HepG2 (cell line): ENCODE data around the gene VILL. TPM values are rescaled to one million over a fixed set of nuclear protein-coding genes. Genes with fewer than 3 reads are reported as not detected.

Experiments
- ATAC-seq: fragments of 200-7000 bp; cut with Tn5 transposase; 3 replicates; pipeline ENCODE4 v1.9.1; 2020; ENCODE audit warnings: mild to moderate bottlenecking, moderate library complexity
- BruUV-seq: library from RNA; stranded (reverse); fragments of 400-500 nt; replicated peaks from 2 replicates; lab custom pipeline; 2021; lab: Mats Ljungman, UMichigan
- CTCF ChIA-PET: fragments of 300-600 bp; formaldehyde crosslinking; extraction: SDS; loops from one replicate; lab custom pipeline; 2021; ENCODE audit warnings: low total read pairs, inconsistent platforms, low intra/inter-chr PET ratio; lab: Yijun Ruan, JAX
- POLR2A ChIA-PET: fragments of 350-600 bp; sonication (Branson Sonifier 250); formaldehyde crosslinking; loops from one replicate; lab custom pipeline; 2020; ENCODE audit warnings: antibody characterized with exemption, inconsistent platforms; lab: Yijun Ruan, JAX
- DNase-seq: peaks from one replicate; pipeline ENCODE4 v3.0.0-alpha.2; 2015; ENCODE audit warnings: low spot score
- FAIRE-seq: peaks from 3 replicates; lab custom pipeline; 2011; peaks lifted over from hg19 to GRCh38; lab: Jason Lieb, UNC
- H2AFZ ChIP-seq: one replicate; pipeline ENCODE4 v1.6.1; 2011; ENCODE audit warnings: low read length, inconsistent platforms
- H3K27ac ChIP-seq: fragments of 300-600 bp; 3 replicates; pipeline ENCODE4 v1.8.0; 2011; ENCODE audit warnings: mixed run types, mild to moderate bottlenecking, mixed read lengths, low read length, inconsistent platforms; ENCODE audit not compliant: insufficient read depth; ENCODE audit errors: extremely low read length
- H3K27me3 ChIP-seq, 2 experiments: fragments of 200-600 bp in 1 of 2; 2 replicates in 1 of 2; 3 replicates in 1 of 2; pipeline versions ENCODE4 v1.6.0 to v1.8.0; 2011; ENCODE audit warnings: low read length in 2 of 2, mild to moderate bottlenecking in 2 of 2, moderate library complexity in 2 of 2, inconsistent platforms in 1 of 2; ENCODE audit not compliant: insufficient read depth in 2 of 2, control insufficient read depth in 1 of 2
- H3K36me3 ChIP-seq, 2 experiments: fragments of 200-600 bp in 1 of 2; replicated peaks in 1 of 2; 2 replicates in 1 of 2; 3 replicates in 1 of 2; pipeline versions ENCODE4 v1.5.1 to v1.8.0; 2011; ENCODE audit warnings: low read length in 2 of 2, inconsistent platforms in 1 of 2; ENCODE audit not compliant: insufficient read depth in 2 of 2, control insufficient read depth in 1 of 2
- H3K4me1 ChIP-seq: 2 replicates; pipeline ENCODE4 v1.5.1; 2012; ENCODE audit warnings: low read length, inconsistent platforms; ENCODE audit not compliant: insufficient read depth
- H3K4me2 ChIP-seq: 2 replicates; pipeline ENCODE4 v1.6.0; 2011; ENCODE audit warnings: low read depth, low read length, inconsistent platforms
- H3K4me3 ChIP-seq, 3 experiments: fragments of 200-600 bp in 1 of 3; sonication (generic), shearing (Covaris generic) in 1 of 3; replicated peaks in 1 of 3; 2 replicates each; pipeline ENCODE4 v1.5.1; 2011 to 2016; ENCODE audit warnings: low read length in 3 of 3, inconsistent platforms in 2 of 3, low read depth in 2 of 3, mild to moderate bottlenecking in 2 of 3, control low read depth in 1 of 3, mixed read lengths in 1 of 3; ENCODE audit not compliant: insufficient read depth in 1 of 3
- H3K79me2 ChIP-seq: one replicate; pipeline ENCODE4 v1.6.1; 2011; ENCODE audit warnings: low read length, inconsistent platforms; ENCODE audit not compliant: insufficient read depth
- H3K9ac ChIP-seq: 2 replicates; pipeline ENCODE4 v1.6.0; 2011; ENCODE audit warnings: mild to moderate bottlenecking, low read depth, low read length, inconsistent platforms; ENCODE audit not compliant: insufficient read depth
- H3K9me3 ChIP-seq: 2 replicates; pipeline ENCODE4 v1.5.1; 2012; ENCODE audit warnings: mild to moderate bottlenecking, low read length
- H4K20me1 ChIP-seq: 2 replicates; pipeline ENCODE4 v1.6.0; 2011; ENCODE audit warnings: inconsistent platforms, mild to moderate bottlenecking, low read length, moderate library complexity; ENCODE audit not compliant: insufficient read depth
- ETV5 ChIP-seq: IDR thresholded peaks from 2 replicates; pipeline ENCODE4 v1.6.1; 2018; ENCODE audit warnings: missing biosample characterization, missing genetic modification reagents, inconsistent platforms, borderline replicate concordance
- HMG20A ChIP-seq: IDR thresholded peaks from 2 replicates; pipeline ENCODE4 v1.6.1; 2016; ENCODE audit warnings: borderline replicate concordance
- KDM3A ChIP-seq: IDR thresholded peaks from 2 replicates; pipeline ENCODE4 v1.6.1; 2018; ENCODE audit warnings: low read depth, missing compliant biosample characterization
- MYNN ChIP-seq: sonication (generic); formaldehyde crosslinking; IDR thresholded peaks from 2 replicates; pipeline ENCODE4 v1.4.0; 2020; ENCODE audit warnings: mild to moderate bottlenecking, low read depth, missing genetic modification reagents
- SP5 ChIP-seq: IDR thresholded peaks from 2 replicates; pipeline ENCODE4 v1.6.1; 2016; ENCODE audit warnings: low read depth, borderline replicate concordance
- SRF ChIP-seq: IDR thresholded peaks from 2 replicates; pipeline ENCODE4 v1.6.1; 2011; ENCODE audit warnings: mild to moderate bottlenecking, low read depth, low read length, moderate library complexity
- ZNF879 ChIP-seq: sonication (generic); formaldehyde crosslinking; IDR thresholded peaks from 2 replicates; pipeline ENCODE4 v1.8.1; 2023; ENCODE audit warnings: missing genetic modification reagents
- WGBS: methylation state at CpG from one replicate; pipeline ENCODE4 v1.1.6; 2017; ENCODE audit warnings: low lambda C conversion rate; 5-methylcytosine and 5-hydroxymethylcytosine counted together
- in situ Hi-C: cut with HindIII; loops from 2 replicates; pipeline ENCODE4 v1.10.0; 2017; ENCODE audit warnings: low pct_unique_long_range_greater_than_20kb; ENCODE audit not compliant: extremely low pct_ligation_motif_present
- intact Hi-C: fragments of 100-400 bp; cut with micrococcal nuclease; formaldehyde crosslinking; loops from one replicate; pipeline ENCODE4 v1.10.0; 2022; ENCODE audit not compliant: unreplicated experiment
- polyA plus RNA-seq, 8 experiments: library from polyadenylated mRNA; depleted of rRNA in 3 of 8; stranded (reverse) in 7 of 8; unstranded in 1 of 8; fragments of >200 nt; fragmentation: Illumina TruSeq in 4 of 8; extraction: Trizol in 4 of 8; gene quantifications; 2 replicates each; pipeline versions ENCODE4 v1.2.1 to v1.2.3, GENCODE V29; 2011 to 2016; ENCODE audit warnings: low read depth in 4 of 8, missing spikeins in 1 of 8, mixed read lengths in 1 of 8; ENCODE audit not compliant: insufficient read depth in 1 of 8
- total RNA-seq, 5 experiments: library from RNA; depleted of rRNA; stranded (reverse); fragments of >200 nt; fragmentation: Illumina TruSeq; extraction: Trizol; gene quantifications; 2 replicates each; pipeline ENCODE4 v1.2.3, GENCODE V29; 2016; ENCODE audit warnings: low read depth in 1 of 5
- TF ChIP-seq, protein P1 (sequence below): sonication (generic); formaldehyde crosslinking; IDR thresholded peaks from 2 replicates; pipeline ENCODE4 v1.4.0; 2020; ENCODE audit warnings: missing genetic modification reagents, borderline replicate concordance
- TF ChIP-seq, protein P2 (sequence below): sonication (generic); formaldehyde crosslinking; IDR thresholded peaks from 2 replicates; pipeline ENCODE4 v1.4.0; 2020; ENCODE audit warnings: missing genetic modification reagents
- TF ChIP-seq, protein P3 (sequence below): sonication (generic); formaldehyde crosslinking; IDR thresholded peaks from 2 replicates; pipeline ENCODE4 v1.8.0; 2022; ENCODE audit warnings: missing genetic modification reagents, mild to moderate bottlenecking, borderline replicate concordance
- TF ChIP-seq, protein P4 (sequence below): sonication (generic); formaldehyde crosslinking; IDR thresholded peaks from 2 replicates; pipeline ENCODE4 v1.9.0; 2022; ENCODE audit warnings: missing genetic modification reagents, mild to moderate bottlenecking, borderline replicate concordance
- TF ChIP-seq, protein P5 (sequence below): sonication (generic); formaldehyde crosslinking; IDR thresholded peaks from 2 replicates; pipeline ENCODE4 v1.4.0; 2020; ENCODE audit warnings: low read depth, missing genetic modification reagents

Gene VILL
- total and polyA plus RNA-seq, 2 of the 13 experiments (the other 11 are each of a cell fraction or from before 2014, with no cell fraction given) = 3.2 to 5.3 TPM

DNA sequence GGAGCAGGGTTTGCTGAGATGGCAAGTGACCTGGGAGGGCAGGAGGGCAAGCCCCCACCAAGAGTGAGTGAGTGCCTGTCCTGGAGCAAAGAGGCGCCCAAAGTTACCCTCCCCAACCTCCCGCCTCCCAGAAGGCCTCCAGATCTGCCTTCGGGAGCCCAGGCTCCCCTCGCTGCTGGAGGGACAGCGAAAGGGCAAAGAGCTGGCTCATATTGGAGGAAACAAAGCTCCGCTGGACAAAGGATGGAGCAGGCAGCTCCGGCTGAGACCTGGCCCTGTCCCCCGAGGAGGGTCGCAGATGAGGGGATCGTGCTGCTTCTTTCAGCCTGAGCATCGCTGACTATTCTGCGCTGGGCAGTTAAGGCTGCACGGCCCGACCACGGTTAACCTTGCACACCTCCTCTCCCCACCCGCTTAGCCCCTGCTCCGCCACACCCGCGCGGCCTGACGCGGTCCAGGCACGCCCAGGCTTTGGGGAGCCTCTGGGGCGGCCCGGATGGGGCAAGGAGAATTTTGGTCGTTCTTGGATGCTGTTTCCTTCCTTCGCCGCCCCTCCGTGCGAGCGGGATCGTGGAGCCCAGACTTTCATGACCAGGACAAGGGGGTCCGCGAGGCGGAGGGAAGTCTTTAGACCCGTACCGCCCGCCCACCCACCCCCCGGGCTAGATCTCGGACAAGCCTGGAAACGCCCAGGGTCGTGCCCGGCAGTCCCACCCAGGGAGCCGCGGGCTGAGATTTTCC lies 38.2 kb downstream of the VILL start:
- 24% methylated on average over 24 of the region's 45 CpGs for WGBS
- ChIA-PET POLR2A (no interaction called here), CTCF (no interaction called here)
- Histone ChIP-seq H4K20me1 (no peaks in the 10 kb centered on the region), H2AFZ (no peak overlapping the region), H3K27me3 (peaks cover 13 to 33% of the 10 kb centered on the region in 2 experiments), H3K27ac (no peak overlapping the region), H3K79me2 (no peaks in the 10 kb centered on the region), H3K4me1 (peaks cover 32% of the 10 kb centered on the region), H3K4me2 (peak overlapping the region; percentile 79), H3K36me3 (no peaks in the 10 kb centered on the region), H3K9ac (no peak overlapping the region), H3K9me3 (no peaks in the 10 kb centered on the region), H3K4me3 (peak overlapping the region; percentile 56 to 75 (median 66); a peak in 5 of 6 replicates)
- FAIRE-seq (no peak), ATAC-seq (peak; percentile 1; the same call in 2 of the 3 replicates), DNase-seq (no peak)
- intact Hi-C loops (no loop called here), in situ Hi-C loops (no loop called here)
- no TSS peak for BruUV-seq
- no peak for TF ChIP-seq HMG20A
- TF ChIP-seq, protein P1, sequence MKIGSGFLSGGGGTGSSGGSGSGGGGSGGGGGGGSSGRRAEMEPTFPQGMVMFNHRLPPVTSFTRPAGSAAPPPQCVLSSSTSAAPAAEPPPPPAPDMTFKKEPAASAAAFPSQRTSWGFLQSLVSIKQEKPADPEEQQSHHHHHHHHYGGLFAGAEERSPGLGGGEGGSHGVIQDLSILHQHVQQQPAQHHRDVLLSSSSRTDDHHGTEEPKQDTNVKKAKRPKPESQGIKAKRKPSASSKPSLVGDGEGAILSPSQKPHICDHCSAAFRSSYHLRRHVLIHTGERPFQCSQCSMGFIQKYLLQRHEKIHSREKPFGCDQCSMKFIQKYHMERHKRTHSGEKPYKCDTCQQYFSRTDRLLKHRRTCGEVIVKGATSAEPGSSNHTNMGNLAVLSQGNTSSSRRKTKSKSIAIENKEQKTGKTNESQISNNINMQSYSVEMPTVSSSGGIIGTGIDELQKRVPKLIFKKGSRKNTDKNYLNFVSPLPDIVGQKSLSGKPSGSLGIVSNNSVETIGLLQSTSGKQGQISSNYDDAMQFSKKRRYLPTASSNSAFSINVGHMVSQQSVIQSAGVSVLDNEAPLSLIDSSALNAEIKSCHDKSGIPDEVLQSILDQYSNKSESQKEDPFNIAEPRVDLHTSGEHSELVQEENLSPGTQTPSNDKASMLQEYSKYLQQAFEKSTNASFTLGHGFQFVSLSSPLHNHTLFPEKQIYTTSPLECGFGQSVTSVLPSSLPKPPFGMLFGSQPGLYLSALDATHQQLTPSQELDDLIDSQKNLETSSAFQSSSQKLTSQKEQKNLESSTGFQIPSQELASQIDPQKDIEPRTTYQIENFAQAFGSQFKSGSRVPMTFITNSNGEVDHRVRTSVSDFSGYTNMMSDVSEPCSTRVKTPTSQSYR (CRISPR knock-in tag) = no peak
- TF ChIP-seq, protein P2, sequence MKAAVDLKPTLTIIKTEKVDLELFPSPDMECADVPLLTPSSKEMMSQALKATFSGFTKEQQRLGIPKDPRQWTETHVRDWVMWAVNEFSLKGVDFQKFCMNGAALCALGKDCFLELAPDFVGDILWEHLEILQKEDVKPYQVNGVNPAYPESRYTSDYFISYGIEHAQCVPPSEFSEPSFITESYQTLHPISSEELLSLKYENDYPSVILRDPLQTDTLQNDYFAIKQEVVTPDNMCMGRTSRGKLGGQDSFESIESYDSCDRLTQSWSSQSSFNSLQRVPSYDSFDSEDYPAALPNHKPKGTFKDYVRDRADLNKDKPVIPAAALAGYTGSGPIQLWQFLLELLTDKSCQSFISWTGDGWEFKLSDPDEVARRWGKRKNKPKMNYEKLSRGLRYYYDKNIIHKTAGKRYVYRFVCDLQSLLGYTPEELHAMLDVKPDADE = no peak
- TF ChIP-seq MYNN = no peak
- no peak for TF ChIP-seq KDM3A
- TF ChIP-seq SP5 (CRISPR knock-in tag) = no peak
- no peak for TF ChIP-seq ZNF879 (CRISPR knock-in tag)
- TF ChIP-seq, protein P3, sequence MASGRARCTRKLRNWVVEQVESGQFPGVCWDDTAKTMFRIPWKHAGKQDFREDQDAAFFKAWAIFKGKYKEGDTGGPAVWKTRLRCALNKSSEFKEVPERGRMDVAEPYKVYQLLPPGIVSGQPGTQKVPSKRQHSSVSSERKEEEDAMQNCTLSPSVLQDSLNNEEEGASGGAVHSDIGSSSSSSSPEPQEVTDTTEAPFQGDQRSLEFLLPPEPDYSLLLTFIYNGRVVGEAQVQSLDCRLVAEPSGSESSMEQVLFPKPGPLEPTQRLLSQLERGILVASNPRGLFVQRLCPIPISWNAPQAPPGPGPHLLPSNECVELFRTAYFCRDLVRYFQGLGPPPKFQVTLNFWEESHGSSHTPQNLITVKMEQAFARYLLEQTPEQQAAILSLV = no peak
- no peak for TF ChIP-seq SRF
- TF ChIP-seq, protein P4, sequence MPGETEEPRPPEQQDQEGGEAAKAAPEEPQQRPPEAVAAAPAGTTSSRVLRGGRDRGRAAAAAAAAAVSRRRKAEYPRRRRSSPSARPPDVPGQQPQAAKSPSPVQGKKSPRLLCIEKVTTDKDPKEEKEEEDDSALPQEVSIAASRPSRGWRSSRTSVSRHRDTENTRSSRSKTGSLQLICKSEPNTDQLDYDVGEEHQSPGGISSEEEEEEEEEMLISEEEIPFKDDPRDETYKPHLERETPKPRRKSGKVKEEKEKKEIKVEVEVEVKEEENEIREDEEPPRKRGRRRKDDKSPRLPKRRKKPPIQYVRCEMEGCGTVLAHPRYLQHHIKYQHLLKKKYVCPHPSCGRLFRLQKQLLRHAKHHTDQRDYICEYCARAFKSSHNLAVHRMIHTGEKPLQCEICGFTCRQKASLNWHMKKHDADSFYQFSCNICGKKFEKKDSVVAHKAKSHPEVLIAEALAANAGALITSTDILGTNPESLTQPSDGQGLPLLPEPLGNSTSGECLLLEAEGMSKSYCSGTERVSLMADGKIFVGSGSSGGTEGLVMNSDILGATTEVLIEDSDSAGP (CRISPR knock-in tag) = 0 out of 2 replicates have a peak, but pooled peaks have one; percentile 21
- TF ChIP-seq, protein P5, sequence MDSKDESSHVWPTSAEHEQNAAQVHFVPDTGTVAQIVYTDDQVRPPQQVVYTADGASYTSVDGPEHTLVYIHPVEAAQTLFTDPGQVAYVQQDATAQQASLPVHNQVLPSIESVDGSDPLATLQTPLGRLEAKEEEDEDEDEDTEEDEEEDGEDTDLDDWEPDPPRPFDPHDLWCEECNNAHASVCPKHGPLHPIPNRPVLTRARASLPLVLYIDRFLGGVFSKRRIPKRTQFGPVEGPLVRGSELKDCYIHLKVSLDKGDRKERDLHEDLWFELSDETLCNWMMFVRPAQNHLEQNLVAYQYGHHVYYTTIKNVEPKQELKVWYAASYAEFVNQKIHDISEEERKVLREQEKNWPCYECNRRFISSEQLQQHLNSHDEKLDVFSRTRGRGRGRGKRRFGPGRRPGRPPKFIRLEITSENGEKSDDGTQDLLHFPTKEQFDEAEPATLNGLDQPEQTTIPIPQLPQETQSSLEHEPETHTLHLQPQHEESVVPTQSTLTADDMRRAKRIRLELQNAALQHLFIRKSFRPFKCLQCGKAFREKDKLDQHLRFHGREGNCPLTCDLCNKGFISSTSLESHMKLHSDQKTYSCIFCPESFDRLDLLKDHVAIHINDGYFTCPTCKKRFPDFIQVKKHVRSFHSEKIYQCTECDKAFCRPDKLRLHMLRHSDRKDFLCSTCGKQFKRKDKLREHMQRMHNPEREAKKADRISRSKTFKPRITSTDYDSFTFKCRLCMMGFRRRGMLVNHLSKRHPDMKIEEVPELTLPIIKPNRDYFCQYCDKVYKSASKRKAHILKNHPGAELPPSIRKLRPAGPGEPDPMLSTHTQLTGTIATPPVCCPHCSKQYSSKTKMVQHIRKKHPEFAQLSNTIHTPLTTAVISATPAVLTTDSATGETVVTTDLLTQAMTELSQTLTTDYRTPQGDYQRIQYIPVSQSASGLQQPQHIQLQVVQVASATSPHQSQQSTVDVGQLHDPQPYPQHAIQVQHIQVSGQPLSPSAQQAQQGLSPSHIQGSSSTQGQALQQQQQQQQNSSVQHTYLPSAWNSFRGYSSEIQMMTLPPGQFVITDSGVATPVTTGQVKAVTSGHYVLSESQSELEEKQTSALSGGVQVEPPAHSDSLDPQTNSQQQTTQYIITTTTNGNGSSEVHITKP (CRISPR knock-in tag) = no peak
- no peak for TF ChIP-seq ETV5 (CRISPR knock-in tag)
